Neural crest cell (in vitro differentiated cells): ENCODE results near the gene HDAC6. TPM values are rescaled to one million over a fixed set of nuclear protein-coding genes. Genes with fewer than 3 reads are reported as not detected.

ENCODE experiments used
- DNase-seq: peaks from one replicate; pipeline ENCODE4 v3.0.0; 2021; ENCODE audit warnings: low read depth, mixed read lengths, low spot score
- H3K27ac Mint-ChIP-seq: one replicate; pipeline ENCODE4 v1.8.0; 2021; ENCODE audit warnings: mild to moderate bottlenecking, mixed read lengths; ENCODE audit not compliant: unreplicated experiment
- H3K27me3 Mint-ChIP-seq: 2 replicates; pipeline ENCODE4 v1.8.0; 2021; ENCODE audit warnings: low read depth, mild to moderate bottlenecking, mixed read lengths
- H3K36me3 Mint-ChIP-seq: 2 replicates; pipeline ENCODE4 v1.8.0; 2021; ENCODE audit warnings: low read depth, mild to moderate bottlenecking, mixed read lengths
- H3K4me1 Mint-ChIP-seq: 2 replicates; pipeline ENCODE4 v1.8.0; 2021; ENCODE audit warnings: mixed read lengths
- H3K4me3 Mint-ChIP-seq: one replicate; pipeline ENCODE4 v1.8.0; 2021; ENCODE audit warnings: mild to moderate bottlenecking, mixed read lengths
- H3K9me3 Mint-ChIP-seq: 2 replicates; pipeline ENCODE4 v1.8.0; 2021; ENCODE audit warnings: mixed read lengths
- total RNA-seq: library from RNA; stranded (reverse); gene quantifications from 2 replicates; pipeline ENCODE4 v1.2.1, GENCODE V29; 2021
- TF ChIP-seq, protein P1 (sequence below): fragments of 200-600 bp; sonication (generic); conservative IDR thresholded peaks from 2 replicates; pipeline ENCODE4 v1.5.0; 2021; ENCODE audit warnings: antibody characterized with exemption, mild to moderate bottlenecking

HDAC6 gene
- total RNA-seq, 1 donor from 2014 or later = 183 TPM

GRCh38 chrX:48779399-48779798 is 22.5 kb upstream of the HDAC6 start:
- TF ChIP-seq, protein P1, sequence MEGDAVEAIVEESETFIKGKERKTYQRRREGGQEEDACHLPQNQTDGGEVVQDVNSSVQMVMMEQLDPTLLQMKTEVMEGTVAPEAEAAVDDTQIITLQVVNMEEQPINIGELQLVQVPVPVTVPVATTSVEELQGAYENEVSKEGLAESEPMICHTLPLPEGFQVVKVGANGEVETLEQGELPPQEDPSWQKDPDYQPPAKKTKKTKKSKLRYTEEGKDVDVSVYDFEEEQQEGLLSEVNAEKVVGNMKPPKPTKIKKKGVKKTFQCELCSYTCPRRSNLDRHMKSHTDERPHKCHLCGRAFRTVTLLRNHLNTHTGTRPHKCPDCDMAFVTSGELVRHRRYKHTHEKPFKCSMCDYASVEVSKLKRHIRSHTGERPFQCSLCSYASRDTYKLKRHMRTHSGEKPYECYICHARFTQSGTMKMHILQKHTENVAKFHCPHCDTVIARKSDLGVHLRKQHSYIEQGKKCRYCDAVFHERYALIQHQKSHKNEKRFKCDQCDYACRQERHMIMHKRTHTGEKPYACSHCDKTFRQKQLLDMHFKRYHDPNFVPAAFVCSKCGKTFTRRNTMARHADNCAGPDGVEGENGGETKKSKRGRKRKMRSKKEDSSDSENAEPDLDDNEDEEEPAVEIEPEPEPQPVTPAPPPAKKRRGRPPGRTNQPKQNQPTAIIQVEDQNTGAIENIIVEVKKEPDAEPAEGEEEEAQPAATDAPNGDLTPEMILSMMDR = no peak
- Mint-ChIP-seq H3K9me3 (peaks cover 3% of the 10 kb centered on the region), H3K27ac (no peak overlapping the region), H3K4me1 (no peaks in the 10 kb centered on the region), H3K36me3 (no peaks in the 10 kb centered on the region), H3K27me3 (peaks cover 18% of the 10 kb centered on the region), H3K4me3 (no peak overlapping the region)
- no peak for DNase-seq

DNA sequence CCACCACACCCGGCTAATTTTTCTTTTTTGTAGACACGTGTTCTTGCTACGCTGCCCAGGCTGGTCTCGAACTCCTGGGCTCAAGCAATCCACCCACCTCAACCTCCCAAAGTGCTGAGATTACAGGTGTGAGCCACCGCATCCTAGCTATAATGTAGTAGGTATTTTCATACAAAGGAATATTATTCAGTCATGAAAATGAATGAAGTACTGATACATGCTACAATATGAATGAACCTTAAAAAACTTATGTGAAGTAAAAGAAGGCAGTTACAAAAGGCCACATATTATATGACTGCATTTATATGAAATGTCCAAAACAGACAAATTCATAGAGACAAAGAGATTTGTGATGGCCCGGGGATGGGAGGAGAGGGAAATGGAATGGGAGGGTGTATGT is 20.2 kb upstream of the HDAC6 start:
- Mint-ChIP-seq H3K36me3 (no peaks in the 10 kb centered on the region), H3K27ac (no peak overlapping the region), H3K4me1 (no peaks in the 10 kb centered on the region), H3K9me3 (peaks cover 3% of the 10 kb centered on the region), H3K27me3 (peaks cover 21% of the 10 kb centered on the region), H3K4me3 (no peak overlapping the region)
- no peak for DNase-seq
- TF ChIP-seq, protein P1 = no peak

- no peak overlapping the region for H3K27ac Mint-ChIP-seq
- H3K9me3 Mint-ChIP-seq = no peaks in the 10 kb centered on the region
- no peaks in the 10 kb centered on the region for H3K36me3 Mint-ChIP-seq
- no peak for DNase-seq
- H3K27me3 Mint-ChIP-seq = peaks cover 21% of the 10 kb centered on the region
- H3K4me1 Mint-ChIP-seq = no peaks in the 10 kb centered on the region
- no peak overlapping the region for H3K4me3 Mint-ChIP-seq
- TF ChIP-seq, protein P1 = no peak
These were observed 19.7 kb upstream of the HDAC6 start for GRCh38 chrX:48782216-48782615.

DNA sequence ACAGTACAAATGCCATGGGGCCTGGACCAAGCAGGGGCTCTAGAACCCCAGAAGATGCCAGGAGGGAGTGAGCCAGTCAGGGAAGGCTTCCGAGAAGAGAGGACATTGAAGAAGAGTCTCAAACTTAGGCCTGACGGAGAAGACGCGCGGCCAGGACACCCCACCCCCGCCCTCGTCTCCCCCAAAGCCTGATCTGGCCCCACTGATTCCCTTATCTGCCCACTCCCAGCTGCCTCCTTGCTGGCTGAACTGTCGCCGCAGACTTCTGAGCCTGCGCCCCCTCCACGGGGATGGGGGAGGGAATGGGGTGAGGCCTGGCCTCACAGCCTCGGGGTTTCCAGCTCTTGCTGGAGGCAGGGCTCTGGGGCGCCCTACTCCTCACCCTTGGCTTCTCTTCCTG is 19.1 kb upstream of the HDAC6 start:
- TF ChIP-seq, protein P1 = no peak
- H3K9me3 Mint-ChIP-seq = no peaks in the 10 kb centered on the region

DNA sequence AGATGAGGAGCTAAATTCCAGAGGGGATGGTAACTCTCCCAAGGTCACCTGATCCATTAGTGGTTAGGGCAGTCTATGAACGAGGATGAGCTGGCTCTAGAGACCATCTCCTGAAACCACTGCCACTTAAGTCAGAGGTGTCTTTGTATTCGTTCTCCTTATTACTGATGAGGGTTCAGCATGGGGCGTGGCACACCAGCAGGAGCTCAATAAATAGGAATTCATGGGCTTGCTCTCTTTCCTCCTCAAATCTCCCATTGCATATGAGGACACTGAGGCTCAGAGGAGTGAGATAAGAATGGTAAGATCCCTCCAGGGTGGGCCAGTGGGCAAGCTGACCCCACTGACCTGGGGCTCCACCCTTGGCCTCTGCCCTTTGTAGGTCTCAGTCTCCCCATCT is 17.1 kb upstream of the HDAC6 start:
- Mint-ChIP-seq H3K9me3 (no peaks in the 10 kb centered on the region), H3K4me1 (no peaks in the 10 kb centered on the region), H3K27me3 (peaks cover 17% of the 10 kb centered on the region), H3K4me3 (no peak overlapping the region), H3K36me3 (no peaks in the 10 kb centered on the region), H3K27ac (no peak overlapping the region)
- TF ChIP-seq, protein P1 = no peak
- DNase-seq = no peak

More for the DNA sequence above, 19.1 kb upstream of the HDAC6 start:
- no peak overlapping the region for H3K4me3 Mint-ChIP-seq
- H3K27me3 Mint-ChIP-seq = peaks cover 20% of the 10 kb centered on the region
- no peaks in the 10 kb centered on the region for H3K36me3 Mint-ChIP-seq
- H3K4me1 Mint-ChIP-seq = no peaks in the 10 kb centered on the region
- H3K27ac Mint-ChIP-seq = no peak overlapping the region
- DNase-seq = no peak

- Mint-ChIP-seq H3K4me1 (no peaks in the 10 kb centered on the region), H3K9me3 (no peaks in the 10 kb centered on the region), H3K4me3 (no peak overlapping the region), H3K27me3 (peaks cover 17% of the 10 kb centered on the region), H3K27ac (no peak overlapping the region), H3K36me3 (no peaks in the 10 kb centered on the region)
- TF ChIP-seq, protein P1 = no peak
- no peak for DNase-seq
These were observed 16.7 kb upstream of the HDAC6 start for GRCh38 chrX:48785186-48785539.
